Central memory CD4-positive, alpha-beta T cell (primary cell): ENCODE measurements around the gene EID3.
"Not testable (repeated sequence)": the region's sequence is repeated elsewhere in the genome, so short reads cannot be mapped to it uniquely, and the experiment has no call there.

Experiments
- DNase-seq: peaks from one replicate; pipeline ENCODE4 v3.0.0; 2022

The EID3 gene

GRCh38 chr12:104313568-104314241, 10.2 kb downstream of the EID3 start:
- no peak for DNase-seq

GRCh38 chr12:104314242-104314614, 10.7 kb downstream of the EID3 start:
- DNase-seq, result no peak

- DNase-seq, result no peak
These were observed 12.0 kb downstream of the EID3 start for GRCh38 chr12:104315326-104316224.

- DNase-seq, result no peak
These were observed 13.4 kb downstream of the EID3 start for GRCh38 chr12:104316936-104317335.

- DNase-seq, result no peak
These were observed 14.1 kb downstream of the EID3 start for GRCh38 chr12:104317538-104318210.

GRCh38 chr12:104319028-104319427, 15.5 kb downstream of the EID3 start:
- DNase-seq, result no peak

GRCh38 chr12:104319918-104320626, 16.5 kb downstream of the EID3 start:
- DNase-seq, result no peak

- DNase-seq, result no peak
These were observed 17.1 kb downstream of the EID3 start for GRCh38 chr12:104320627-104321024.

GRCh38 chr12:104321949-104322348, 18.4 kb downstream of the EID3 start:
- no peak for DNase-seq

GRCh38 chr12:104322533-104322932, 19.0 kb downstream of the EID3 start:
- not testable (repeated sequence) for DNase-seq

GRCh38 chr12:104323899-104324298, 20.4 kb downstream of the EID3 start:
- DNase-seq, result no peak

- DNase-seq, result not testable (repeated sequence)
These were observed 24.7 kb downstream of the EID3 start for GRCh38 chr12:104328278-104328677.

- no peak for DNase-seq
These were observed 25.3 kb downstream of the EID3 start for GRCh38 chr12:104328790-104329189.

- DNase-seq, result no peak
These were observed 26.4 kb downstream of the EID3 start for GRCh38 chr12:104329707-104330532.

GRCh38 chr12:104331376-104331775, 27.8 kb downstream of the EID3 start:
- no peak for DNase-seq

GRCh38 chr12:104332273-104332672, 28.7 kb downstream of the EID3 start:
- DNase-seq, result not testable (repeated sequence)

GRCh38 chr12:104333692-104334255, 30.2 kb downstream of the EID3 start:
- DNase-seq, result no peak

- no peak for DNase-seq
These were observed 31.0 kb downstream of the EID3 start for GRCh38 chr12:104334581-104334980.

GRCh38 chr12:104336115-104336514, 32.6 kb downstream of the EID3 start:
- DNase-seq, result no peak

- DNase-seq, result no peak
These were observed 33.6 kb downstream of the EID3 start for GRCh38 chr12:104337030-104337558.

GRCh38 chr12:104339663-104340062, 36.1 kb downstream of the EID3 start:
- DNase-seq, result no peak
